ENCODE measurements around the gene SNX7.

DNA sequence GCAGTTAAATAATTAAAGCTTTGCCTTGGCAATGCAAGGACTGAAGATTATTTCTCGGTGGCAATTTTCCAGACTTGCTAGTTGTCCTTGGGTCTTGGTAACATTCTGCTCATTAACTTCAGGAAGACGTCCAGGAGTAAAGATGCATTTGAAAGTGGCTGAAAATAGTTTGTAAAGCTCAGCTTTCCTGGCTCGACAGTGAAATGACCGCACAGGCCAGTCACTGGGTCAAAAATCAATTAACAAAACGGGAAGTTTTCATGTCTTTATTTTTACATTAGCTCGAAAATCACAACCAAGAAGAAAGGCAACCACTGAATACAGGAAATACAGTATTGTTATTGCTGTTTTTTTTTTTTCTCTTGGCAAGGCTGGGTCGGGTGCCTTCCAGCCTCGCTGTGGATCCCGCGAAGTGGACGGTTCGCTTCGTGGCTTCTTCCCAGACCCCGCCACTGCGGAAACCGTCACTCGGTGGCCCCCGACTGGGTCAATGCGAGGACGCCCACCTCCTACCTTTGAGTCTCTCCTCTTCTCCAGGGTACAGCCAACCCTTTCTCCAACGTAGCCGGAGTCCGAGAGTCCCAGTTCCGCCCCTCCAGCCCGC, 479 bp upstream of the SNX7 start:
- TF ChIP-seq, protein P1, sequence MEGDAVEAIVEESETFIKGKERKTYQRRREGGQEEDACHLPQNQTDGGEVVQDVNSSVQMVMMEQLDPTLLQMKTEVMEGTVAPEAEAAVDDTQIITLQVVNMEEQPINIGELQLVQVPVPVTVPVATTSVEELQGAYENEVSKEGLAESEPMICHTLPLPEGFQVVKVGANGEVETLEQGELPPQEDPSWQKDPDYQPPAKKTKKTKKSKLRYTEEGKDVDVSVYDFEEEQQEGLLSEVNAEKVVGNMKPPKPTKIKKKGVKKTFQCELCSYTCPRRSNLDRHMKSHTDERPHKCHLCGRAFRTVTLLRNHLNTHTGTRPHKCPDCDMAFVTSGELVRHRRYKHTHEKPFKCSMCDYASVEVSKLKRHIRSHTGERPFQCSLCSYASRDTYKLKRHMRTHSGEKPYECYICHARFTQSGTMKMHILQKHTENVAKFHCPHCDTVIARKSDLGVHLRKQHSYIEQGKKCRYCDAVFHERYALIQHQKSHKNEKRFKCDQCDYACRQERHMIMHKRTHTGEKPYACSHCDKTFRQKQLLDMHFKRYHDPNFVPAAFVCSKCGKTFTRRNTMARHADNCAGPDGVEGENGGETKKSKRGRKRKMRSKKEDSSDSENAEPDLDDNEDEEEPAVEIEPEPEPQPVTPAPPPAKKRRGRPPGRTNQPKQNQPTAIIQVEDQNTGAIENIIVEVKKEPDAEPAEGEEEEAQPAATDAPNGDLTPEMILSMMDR (IDR thresholded peaks at IDR 0.05): no peak
- no peak for TF ChIP-seq POLR2A (IDR thresholded peaks at IDR 0.05)
